ENCODE results near the gene SLC39A9. TPM values are rescaled to one million over a fixed set of nuclear protein-coding genes. Genes with fewer than 3 reads are reported as not detected.

The SLC39A9 gene
- total and polyA plus RNA-seq, 2 experiments from 2014 or later = 32.9 to 90.9 TPM

DNA sequence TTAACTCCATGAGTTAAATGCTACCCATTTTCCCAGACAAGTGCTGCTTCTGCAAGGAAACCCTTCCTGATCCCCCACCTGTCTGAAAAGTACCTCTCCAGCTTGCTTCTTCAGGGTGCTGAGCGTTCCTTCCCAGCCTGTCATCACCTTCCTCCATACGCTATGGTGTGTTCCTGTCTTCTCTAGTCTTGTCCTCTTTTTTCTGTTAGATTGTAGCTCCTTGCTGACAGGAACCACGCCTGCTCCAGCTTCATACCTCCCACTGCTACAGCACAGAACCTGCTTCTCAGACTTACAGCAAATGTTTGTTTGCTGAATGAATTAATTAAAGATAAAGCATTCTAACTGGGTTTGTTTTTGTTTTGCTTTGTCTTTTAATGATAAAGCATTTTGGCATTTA, 39.5 kb upstream of the SLC39A9 start:
- Histone ChIP-seq H3F3A (ENCODE audit: insufficient read depth) (0 out of 2 replicates have a peak, but pooled peaks cover 4% of the 10 kb centered on the region), H3K4me2 (ENCODE audit: unreplicated experiment) (no peak overlapping the region), H3K4me1 (ENCODE audit: insufficient read depth) (peaks cover 12% of the 10 kb centered on the region), H3K4me3 (no peak overlapping the region), H2AFZ (no peak overlapping the region), H3K9ac (no peak overlapping the region), H3K27ac (no peak overlapping the region), H3K9me3 (ENCODE audit: low read depth) (no peaks in the 10 kb centered on the region), H3K36me3 (ENCODE audit: low read depth) (no peaks in the 10 kb centered on the region), H3K9me2 (ENCODE audit: insufficient read depth) (no peaks in the 10 kb centered on the region), H3K79me2 (ENCODE audit: insufficient read depth) (no peaks in the 10 kb centered on the region), H4K20me1 (ENCODE audit: insufficient read depth) (no peaks in the 10 kb centered on the region), H3K27me3 (replicated peaks; ENCODE audit: insufficient read depth) (no peaks in the 10 kb centered on the region)
- no peak for TF ChIP-seq EZH2phosphoT487 (IDR thresholded peaks at IDR 0.05; ENCODE audit: insufficient read depth, low read depth)
- no peak for TF ChIP-seq EZH2 (IDR thresholded peaks at IDR 0.05; ENCODE audit: insufficient read depth, poor library complexity, severe bottlenecking)
- in situ Hi-C loops (cut with MboI) = no loop called here
- WGBS, 2 experiments (ENCODE audit: low coverage in 1 of 2, low lambda C conversion rate in 2 of 2, missing lambda C conversion rate in 2 of 2) = 91 to 94% methylated on average over 3 of the region's 3 CpGs
- DNase-seq = no peak

DNA sequence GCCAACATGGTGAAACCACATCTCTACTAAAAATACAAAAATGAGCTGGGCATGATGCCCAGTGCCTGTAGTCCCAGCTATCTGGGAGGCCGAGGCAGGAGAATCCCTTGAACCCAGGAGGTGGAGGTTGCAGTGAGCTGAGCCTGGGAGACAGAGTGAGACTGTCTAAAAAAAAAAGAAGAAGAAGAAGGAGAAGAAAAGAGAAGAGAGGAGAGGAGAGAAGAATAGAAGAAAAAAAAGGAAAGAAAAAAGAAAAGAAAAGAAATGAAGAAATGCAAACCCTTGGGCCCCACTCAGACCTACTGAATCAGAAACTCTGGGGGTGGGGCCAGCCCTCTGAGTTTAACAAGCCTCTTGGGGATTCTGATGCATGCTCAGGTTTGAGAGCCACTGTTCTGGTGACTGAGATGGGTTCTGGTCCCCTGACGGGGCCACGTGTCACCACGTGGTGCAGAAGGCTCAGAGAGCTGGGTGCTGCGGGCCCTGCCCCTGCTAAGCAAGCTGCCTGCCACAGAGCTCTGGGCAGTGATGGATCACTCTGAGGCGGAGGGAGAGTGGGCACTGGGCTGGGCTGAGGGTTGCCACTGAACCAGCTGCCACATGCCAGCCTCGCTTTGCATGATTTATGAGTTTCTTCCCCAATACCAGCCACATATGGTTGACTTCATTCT, 37.9 kb upstream of the SLC39A9 start:
- Histone ChIP-seq H3K27ac (no peak overlapping the region), H3F3A (ENCODE audit: insufficient read depth) (0 out of 2 replicates have a peak, but pooled peaks cover 1% of the 10 kb centered on the region), H3K4me1 (ENCODE audit: insufficient read depth) (peaks cover 8% of the 10 kb centered on the region), H3K9me3 (ENCODE audit: low read depth) (no peaks in the 10 kb centered on the region), H3K27me3 (replicated peaks; ENCODE audit: insufficient read depth) (no peaks in the 10 kb centered on the region), H3K36me3 (ENCODE audit: low read depth) (no peaks in the 10 kb centered on the region), H2AFZ (no peak overlapping the region), H3K4me3 (no peak overlapping the region), H3K79me2 (ENCODE audit: insufficient read depth) (no peaks in the 10 kb centered on the region), H3K9ac (no peak overlapping the region), H3K9me2 (ENCODE audit: insufficient read depth) (no peaks in the 10 kb centered on the region), H4K20me1 (ENCODE audit: insufficient read depth) (no peaks in the 10 kb centered on the region), H3K4me2 (ENCODE audit: unreplicated experiment) (no peak overlapping the region)
- 50 to 60% methylated on average over 6 to 7 of the region's 7 CpGs for WGBS, 2 experiments (ENCODE audit: low coverage in 1 of 2, low lambda C conversion rate in 2 of 2, missing lambda C conversion rate in 2 of 2)
- DNase-seq = peak; percentile 44
- in situ Hi-C loops (cut with MboI) = loop anchor here (10.0 kb wide), 1 partner anchor 106 kb away; no protein-coding TSS in a partner anchor
- TF ChIP-seq EZH2phosphoT487 (IDR thresholded peaks at IDR 0.05; ENCODE audit: insufficient read depth, low read depth) = no peak

DNA sequence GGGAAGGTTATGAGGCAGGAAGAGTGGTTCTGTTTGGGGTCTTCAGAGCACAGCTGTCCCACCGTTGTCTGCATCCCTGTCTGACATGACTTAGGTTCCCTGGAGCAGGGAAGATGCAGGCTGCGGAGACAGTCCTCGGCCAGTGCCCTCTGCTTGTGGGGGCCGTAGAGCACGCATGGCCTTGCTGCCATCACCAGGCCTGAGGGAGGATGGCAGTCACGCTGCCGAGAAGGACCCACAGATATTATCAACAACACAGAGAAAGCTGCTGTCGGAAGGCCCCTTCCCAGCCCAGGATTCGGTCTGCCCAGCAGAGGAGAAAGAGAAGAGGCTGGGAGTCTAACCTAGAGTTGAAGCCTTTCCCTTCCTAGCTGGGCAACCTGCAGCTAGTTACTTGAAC, 35.4 kb upstream of the SLC39A9 start:
- H3K9ac ChIP-seq = no peak overlapping the region
- no peaks in the 10 kb centered on the region for H3K36me3 ChIP-seq (ENCODE audit: low read depth)
- H3K9me3 ChIP-seq (ENCODE audit: low read depth) = no peaks in the 10 kb centered on the region
- H4K20me1 ChIP-seq (ENCODE audit: insufficient read depth) = no peaks in the 10 kb centered on the region
- H3K27me3 ChIP-seq (replicated peaks; ENCODE audit: insufficient read depth) = no peaks in the 10 kb centered on the region
- H3K4me2 ChIP-seq (ENCODE audit: unreplicated experiment) = no peak overlapping the region
- WGBS, 2 experiments (ENCODE audit: low coverage in 1 of 2, low lambda C conversion rate in 2 of 2, missing lambda C conversion rate in 2 of 2) = 18 to 24% methylated on average over 9 of the region's 9 CpGs
- DNase-seq = peak; percentile 76
- no peak overlapping the region for H3K27ac ChIP-seq
- H3K4me3 ChIP-seq = no peak overlapping the region
- no peaks in the 10 kb centered on the region for H3K79me2 ChIP-seq (ENCODE audit: insufficient read depth)
- in situ Hi-C loops (cut with MboI) = loop anchor here (10.0 kb wide), 1 partner anchor 108 kb away; no protein-coding TSS in a partner anchor
- H2AFZ ChIP-seq = no peak overlapping the region; the same call in 1 of the 2 replicates
- no peaks in the 10 kb centered on the region for H3K4me1 ChIP-seq (ENCODE audit: insufficient read depth)
- no peaks in the 10 kb centered on the region for H3F3A ChIP-seq (ENCODE audit: insufficient read depth)
- no peaks in the 10 kb centered on the region for H3K9me2 ChIP-seq (ENCODE audit: insufficient read depth)
- TF ChIP-seq EZH2 (IDR thresholded peaks at IDR 0.05; ENCODE audit: insufficient read depth, poor library complexity, severe bottlenecking) (no peak), EZH2phosphoT487 (IDR thresholded peaks at IDR 0.05; ENCODE audit: insufficient read depth, low read depth) (no peak)

DNA sequence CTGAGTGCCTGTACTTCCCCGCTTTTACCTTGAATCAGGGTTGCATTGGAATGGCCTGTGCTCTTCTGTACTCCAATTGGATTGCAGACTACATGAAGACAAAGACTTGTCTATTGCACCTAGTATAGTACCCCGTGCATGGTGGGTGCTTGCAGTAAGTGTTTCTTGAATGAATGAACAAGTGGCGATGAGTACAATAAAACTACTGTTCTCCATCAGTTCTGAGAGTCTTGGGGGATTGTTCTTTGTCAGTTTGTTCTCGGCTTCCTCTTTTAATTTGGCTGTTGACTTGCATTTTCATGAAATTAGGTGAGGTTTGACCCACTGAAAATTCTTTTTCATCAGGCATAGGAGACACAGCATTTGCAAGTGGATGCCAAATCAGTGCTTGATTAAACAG, 34.5 kb upstream of the SLC39A9 start:
- Histone ChIP-seq H3K36me3 (ENCODE audit: low read depth) (no peaks in the 10 kb centered on the region), H3K27ac (no peak overlapping the region), H3K27me3 (replicated peaks; ENCODE audit: insufficient read depth) (no peaks in the 10 kb centered on the region), H3K9me2 (ENCODE audit: insufficient read depth) (no peaks in the 10 kb centered on the region), H4K20me1 (ENCODE audit: insufficient read depth) (no peaks in the 10 kb centered on the region), H3K9ac (no peak overlapping the region), H3K4me1 (ENCODE audit: insufficient read depth) (no peaks in the 10 kb centered on the region), H3K4me2 (ENCODE audit: unreplicated experiment) (no peak overlapping the region), H3F3A (ENCODE audit: insufficient read depth) (no peaks in the 10 kb centered on the region), H2AFZ (no peak overlapping the region), H3K79me2 (ENCODE audit: insufficient read depth) (no peaks in the 10 kb centered on the region), H3K9me3 (ENCODE audit: low read depth) (no peaks in the 10 kb centered on the region), H3K4me3 (no peak overlapping the region)
- TF ChIP-seq EZH2phosphoT487 (IDR thresholded peaks at IDR 0.05; ENCODE audit: insufficient read depth, low read depth) (no peak), EZH2 (IDR thresholded peaks at IDR 0.05; ENCODE audit: insufficient read depth, poor library complexity, severe bottlenecking) (no peak)
- 82 to 87% methylated on average over 4 of the region's 4 CpGs for WGBS, 2 experiments (ENCODE audit: low coverage in 1 of 2, low lambda C conversion rate in 2 of 2, missing lambda C conversion rate in 2 of 2)
- in situ Hi-C loops (cut with MboI) = loop anchor here (10.0 kb wide), 1 partner anchor 109 kb away; no protein-coding TSS in a partner anchor
- no peak for DNase-seq
